GM12891 (cell line): ENCODE measurements around the gene LIPC.

Experiments
- POLR2A ChIP-seq: IDR thresholded peaks from 2 replicates; pipeline ENCODE4 v1.6.1; 2011; ENCODE audit warnings: low read depth, low read length, control low read depth
- POLR2AphosphoS5 ChIP-seq: IDR thresholded peaks from 2 replicates; pipeline ENCODE4 v1.6.1; 2011; ENCODE audit warnings: low read depth, low read length, control low read depth

DNA sequence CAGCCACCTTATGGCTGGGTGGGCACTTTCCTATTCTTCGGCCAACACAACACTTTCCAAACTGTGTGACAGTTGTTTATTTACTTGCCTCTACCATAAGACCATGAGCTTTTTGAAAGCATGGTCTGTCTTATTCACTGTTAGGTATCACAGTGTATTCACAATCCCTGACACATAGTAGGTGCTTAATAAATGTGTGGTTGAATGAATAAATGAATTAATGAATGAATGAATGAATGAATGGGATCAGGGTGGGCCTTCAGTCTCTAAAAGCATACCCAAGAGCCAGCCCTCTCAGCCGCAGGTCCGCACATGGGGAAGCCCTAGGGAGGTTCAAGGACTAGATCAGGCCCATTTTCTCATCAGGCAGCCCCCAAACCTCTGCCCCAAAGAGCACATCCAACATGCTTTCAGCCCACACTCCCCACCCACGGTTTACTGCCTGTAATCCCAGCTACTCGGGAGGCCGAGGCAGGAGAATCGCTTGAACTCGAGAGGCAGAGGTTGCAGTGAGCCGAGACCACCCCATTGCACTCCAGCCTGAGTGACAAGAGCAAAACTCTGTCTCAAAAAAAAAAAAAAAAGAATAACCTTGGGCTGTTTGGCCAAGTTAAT is 95.9 kb downstream of the LIPC start:
- TF ChIP-seq POLR2A (no peak), POLR2AphosphoS5 (no peak)
